Activated CD4-positive, alpha-beta memory T cell treated with anti-CD3 and anti-CD28 coated beads, Interleukin-2, amount 10 ng/mL, durations not matched to agents 7 days and 5 days (primary cell): ENCODE measurements around the gene ADAMTS2. TPM values are rescaled to one million over a fixed set of nuclear protein-coding genes. Genes with fewer than 3 reads are reported as not detected.

Experiments
- CTCF ChIA-PET: fragments of 350-600 bp; sonication (Branson Sonifier 250); formaldehyde crosslinking; loops from one replicate; lab custom pipeline; 2021; ENCODE audit warnings: antibody characterized with exemption, inconsistent platforms; lab: Charles Lee
- POLR2A ChIA-PET: fragments of 350-600 bp; sonication (Branson Sonifier 250); formaldehyde crosslinking; loops from one replicate; lab custom pipeline; 2021; ENCODE audit warnings: antibody characterized with exemption; lab: Charles Lee
- DNase-seq: peaks from one replicate; pipeline ENCODE4 v3.0.0-alpha.2; 2020
- H3K27ac Mint-ChIP-seq: one replicate; pipeline ENCODE4 v1.8.0; 2021; ENCODE audit warnings: mild to moderate bottlenecking, mixed read lengths
- H3K27me3 Mint-ChIP-seq: one replicate; pipeline ENCODE4 v1.8.0; 2021; ENCODE audit warnings: mixed read lengths
- H3K36me3 Mint-ChIP-seq: one replicate; pipeline ENCODE4 v1.8.0; 2021; ENCODE audit warnings: low read depth, mixed read lengths
- H3K4me1 Mint-ChIP-seq: one replicate; pipeline ENCODE4 v1.8.0; 2021; ENCODE audit warnings: mixed read lengths
- H3K4me3 Mint-ChIP-seq: one replicate; pipeline ENCODE4 v1.8.0; 2021; ENCODE audit warnings: mild to moderate bottlenecking, mixed read lengths
- H3K9me3 Mint-ChIP-seq: one replicate; pipeline ENCODE4 v1.8.0; 2021; ENCODE audit warnings: mixed read lengths
- total RNA-seq, 2 experiments: library from RNA; stranded (reverse); gene quantifications; one replicate each; pipeline ENCODE4 v1.2.3, GENCODE V29; 2021

ADAMTS2 gene
- total RNA-seq, 2 experiments from 2014 or later, result not detected

GRCh38 chr5:179151286-179152118 is 193.8 kb downstream of the ADAMTS2 start:
- CTCF ChIA-PET, result no interaction called here
- Mint-ChIP-seq H3K4me3 (no peak overlapping the region), H3K4me1 (peaks cover under 1% of the 10 kb centered on the region), H3K9me3 (peaks cover 4% of the 10 kb centered on the region), H3K27ac (no peak overlapping the region), H3K27me3 (no peaks in the 10 kb centered on the region), H3K36me3 (no peaks in the 10 kb centered on the region)
- POLR2A ChIA-PET, result no interaction called here
- no peak for DNase-seq

GRCh38 chr5:179150011-179150410 is 195.2 kb downstream of the ADAMTS2 start:
- Mint-ChIP-seq H3K4me3 (no peak overlapping the region), H3K9me3 (peaks cover 8% of the 10 kb centered on the region), H3K36me3 (peaks cover 2% of the 10 kb centered on the region), H3K27ac (no peak overlapping the region), H3K27me3 (no peaks in the 10 kb centered on the region), H3K4me1 (peaks cover 9% of the 10 kb centered on the region)
- ChIA-PET POLR2A (no interaction called here), CTCF (interaction anchor here (0.5 kb wide), 1 partner anchor 1033 kb away, joined by 3 read pairs; no protein-coding TSS in a partner anchor)
- no peak for DNase-seq

GRCh38 chr5:179149278-179149677 is 196.0 kb downstream of the ADAMTS2 start:
- no peak for DNase-seq
- H3K4me3 Mint-ChIP-seq, result no peak overlapping the region
- H3K4me1 Mint-ChIP-seq, result peaks cover 9% of the 10 kb centered on the region
- peaks cover 2% of the 10 kb centered on the region for H3K36me3 Mint-ChIP-seq
- ChIA-PET POLR2A (no interaction called here), CTCF (no interaction called here)
- H3K9me3 Mint-ChIP-seq, result peaks cover 8% of the 10 kb centered on the region
- no peak overlapping the region for H3K27ac Mint-ChIP-seq
- no peaks in the 10 kb centered on the region for H3K27me3 Mint-ChIP-seq

- DNase-seq, result no peak
- H3K36me3 Mint-ChIP-seq, result peaks cover 2% of the 10 kb centered on the region
- no peak overlapping the region for H3K27ac Mint-ChIP-seq
- H3K4me1 Mint-ChIP-seq, result peaks cover 9% of the 10 kb centered on the region
- no peak overlapping the region for H3K4me3 Mint-ChIP-seq
- ChIA-PET CTCF (no interaction called here), POLR2A (no interaction called here)
- H3K9me3 Mint-ChIP-seq, result peaks cover 8% of the 10 kb centered on the region
- H3K27me3 Mint-ChIP-seq, result no peaks in the 10 kb centered on the region
Observed at GRCh38 chr5:179148703-179149170, 196.5 kb downstream of the ADAMTS2 start.

GRCh38 chr5:179147991-179148702 is 197.1 kb downstream of the ADAMTS2 start:
- CTCF ChIA-PET, result no interaction called here
- H3K27me3 Mint-ChIP-seq, result no peaks in the 10 kb centered on the region
- DNase-seq, result no peak
- H3K27ac Mint-ChIP-seq, result no peak overlapping the region
- peaks cover 8% of the 10 kb centered on the region for H3K9me3 Mint-ChIP-seq
- peaks cover 11% of the 10 kb centered on the region for H3K4me1 Mint-ChIP-seq
- POLR2A ChIA-PET, result no interaction called here
- no peak overlapping the region for H3K4me3 Mint-ChIP-seq
- peaks cover 2% of the 10 kb centered on the region for H3K36me3 Mint-ChIP-seq

GRCh38 chr5:179146277-179146676 is 199.0 kb downstream of the ADAMTS2 start:
- Mint-ChIP-seq H3K36me3 (peaks cover 2% of the 10 kb centered on the region), H3K27me3 (no peaks in the 10 kb centered on the region), H3K4me3 (no peak overlapping the region), H3K4me1 (peaks cover 23% of the 10 kb centered on the region), H3K27ac (no peak overlapping the region), H3K9me3 (peaks cover 14% of the 10 kb centered on the region)
- DNase-seq, result no peak
- CTCF ChIA-PET, result no interaction called here
- POLR2A ChIA-PET, result no interaction called here

GRCh38 chr5:179143446-179143845 is 201.8 kb downstream of the ADAMTS2 start:
- H3K9me3 Mint-ChIP-seq, result peaks cover 17% of the 10 kb centered on the region
- peaks cover 23% of the 10 kb centered on the region for H3K4me1 Mint-ChIP-seq
- ChIA-PET POLR2A (no interaction called here), CTCF (interaction anchor here (1.7 kb wide), 1 partner anchor 24 kb away, joined by 3 read pairs; no protein-coding TSS in a partner anchor)
- no peaks in the 10 kb centered on the region for H3K27me3 Mint-ChIP-seq
- DNase-seq, result no peak
- no peak overlapping the region for H3K27ac Mint-ChIP-seq
- H3K36me3 Mint-ChIP-seq, result peaks cover 2% of the 10 kb centered on the region
- H3K4me3 Mint-ChIP-seq, result no peak overlapping the region

GRCh38 chr5:179142434-179143198 is 202.6 kb downstream of the ADAMTS2 start:
- H3K27ac Mint-ChIP-seq, result peak overlapping the region; percentile 41
- DNase-seq, result peak; percentile 22
- H3K27me3 Mint-ChIP-seq, result no peaks in the 10 kb centered on the region
- CTCF ChIA-PET, result interaction anchor here (1.7 kb wide), 1 partner anchor 25 kb away, joined by 3 read pairs; no protein-coding TSS in a partner anchor
- POLR2A ChIA-PET, result no interaction called here
- H3K9me3 Mint-ChIP-seq, result peaks cover 17% of the 10 kb centered on the region
- H3K4me1 Mint-ChIP-seq, result peaks cover 23% of the 10 kb centered on the region
- no peak overlapping the region for H3K4me3 Mint-ChIP-seq
- peaks cover 2% of the 10 kb centered on the region for H3K36me3 Mint-ChIP-seq

GRCh38 chr5:179141867-179142266 is 203.4 kb downstream of the ADAMTS2 start:
- peaks cover 14% of the 10 kb centered on the region for H3K9me3 Mint-ChIP-seq
- CTCF ChIA-PET, result interaction anchor here (1.7 kb wide), 1 partner anchor 26 kb away, joined by 3 read pairs; no protein-coding TSS in a partner anchor
- H3K4me1 Mint-ChIP-seq, result peaks cover 23% of the 10 kb centered on the region
- H3K27me3 Mint-ChIP-seq, result no peaks in the 10 kb centered on the region
- DNase-seq, result no peak
- H3K36me3 Mint-ChIP-seq, result peaks cover 2% of the 10 kb centered on the region
- no peak overlapping the region for H3K27ac Mint-ChIP-seq
- POLR2A ChIA-PET, result no interaction called here
- H3K4me3 Mint-ChIP-seq, result no peak overlapping the region

GRCh38 chr5:179140293-179140692 is 205.0 kb downstream of the ADAMTS2 start:
- Mint-ChIP-seq H3K4me3 (no peak overlapping the region), H3K9me3 (peaks cover 10% of the 10 kb centered on the region), H3K4me1 (peaks cover 14% of the 10 kb centered on the region), H3K36me3 (no peaks in the 10 kb centered on the region), H3K27ac (no peak overlapping the region), H3K27me3 (no peaks in the 10 kb centered on the region)
- CTCF ChIA-PET, result no interaction called here
- DNase-seq, result no peak
- POLR2A ChIA-PET, result no interaction called here

GRCh38 chr5:179139936-179140235 is 205.4 kb downstream of the ADAMTS2 start:
- Mint-ChIP-seq H3K9me3 (peaks cover 12% of the 10 kb centered on the region), H3K27me3 (no peaks in the 10 kb centered on the region), H3K27ac (no peak overlapping the region), H3K36me3 (no peaks in the 10 kb centered on the region), H3K4me1 (peaks cover 14% of the 10 kb centered on the region), H3K4me3 (no peak overlapping the region)
- ChIA-PET CTCF (no interaction called here), POLR2A (no interaction called here)
- DNase-seq, result no peak

GRCh38 chr5:179139111-179139935 is 205.9 kb downstream of the ADAMTS2 start:
- ChIA-PET CTCF (no interaction called here), POLR2A (no interaction called here)
- Mint-ChIP-seq H3K27me3 (no peaks in the 10 kb centered on the region), H3K9me3 (peaks cover 12% of the 10 kb centered on the region), H3K36me3 (no peaks in the 10 kb centered on the region), H3K4me3 (no peak overlapping the region), H3K4me1 (peaks cover 14% of the 10 kb centered on the region), H3K27ac (no peak overlapping the region)
- DNase-seq, result no peak
